ENCODE results near the gene MMAB.

DNA sequence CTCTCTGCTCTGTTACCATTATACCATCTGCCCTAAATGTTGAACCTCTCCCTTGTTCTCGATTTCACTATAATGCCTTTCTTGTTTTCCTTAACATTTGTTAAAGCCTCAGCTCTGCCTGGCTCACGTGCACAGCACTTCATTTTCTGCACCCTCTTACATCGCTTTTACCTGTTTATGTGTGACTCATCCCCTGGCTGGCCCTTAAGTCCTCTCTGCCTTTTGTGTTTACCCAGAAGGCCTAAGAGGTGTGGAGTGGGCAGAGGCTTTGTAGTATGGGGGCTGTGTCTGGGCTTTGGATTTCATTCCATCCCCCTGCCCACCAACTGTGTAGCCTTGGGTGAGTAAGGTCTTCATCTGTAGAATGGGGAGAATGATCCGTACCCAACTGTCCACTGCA lies 59.3 kb downstream of the MMAB start:
- TF ChIP-seq, protein P1, sequence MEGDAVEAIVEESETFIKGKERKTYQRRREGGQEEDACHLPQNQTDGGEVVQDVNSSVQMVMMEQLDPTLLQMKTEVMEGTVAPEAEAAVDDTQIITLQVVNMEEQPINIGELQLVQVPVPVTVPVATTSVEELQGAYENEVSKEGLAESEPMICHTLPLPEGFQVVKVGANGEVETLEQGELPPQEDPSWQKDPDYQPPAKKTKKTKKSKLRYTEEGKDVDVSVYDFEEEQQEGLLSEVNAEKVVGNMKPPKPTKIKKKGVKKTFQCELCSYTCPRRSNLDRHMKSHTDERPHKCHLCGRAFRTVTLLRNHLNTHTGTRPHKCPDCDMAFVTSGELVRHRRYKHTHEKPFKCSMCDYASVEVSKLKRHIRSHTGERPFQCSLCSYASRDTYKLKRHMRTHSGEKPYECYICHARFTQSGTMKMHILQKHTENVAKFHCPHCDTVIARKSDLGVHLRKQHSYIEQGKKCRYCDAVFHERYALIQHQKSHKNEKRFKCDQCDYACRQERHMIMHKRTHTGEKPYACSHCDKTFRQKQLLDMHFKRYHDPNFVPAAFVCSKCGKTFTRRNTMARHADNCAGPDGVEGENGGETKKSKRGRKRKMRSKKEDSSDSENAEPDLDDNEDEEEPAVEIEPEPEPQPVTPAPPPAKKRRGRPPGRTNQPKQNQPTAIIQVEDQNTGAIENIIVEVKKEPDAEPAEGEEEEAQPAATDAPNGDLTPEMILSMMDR (IDR thresholded peaks at IDR 0.05): no peak
- TF ChIP-seq NFE2L2 (conservative IDR thresholded peaks at IDR 0.05; ENCODE audit: low read length): no peak
- TF ChIP-seq RCOR1 (IDR thresholded peaks at IDR 0.05; ENCODE audit: low read depth, low read length): no peak
- TF ChIP-seq, protein P2, sequence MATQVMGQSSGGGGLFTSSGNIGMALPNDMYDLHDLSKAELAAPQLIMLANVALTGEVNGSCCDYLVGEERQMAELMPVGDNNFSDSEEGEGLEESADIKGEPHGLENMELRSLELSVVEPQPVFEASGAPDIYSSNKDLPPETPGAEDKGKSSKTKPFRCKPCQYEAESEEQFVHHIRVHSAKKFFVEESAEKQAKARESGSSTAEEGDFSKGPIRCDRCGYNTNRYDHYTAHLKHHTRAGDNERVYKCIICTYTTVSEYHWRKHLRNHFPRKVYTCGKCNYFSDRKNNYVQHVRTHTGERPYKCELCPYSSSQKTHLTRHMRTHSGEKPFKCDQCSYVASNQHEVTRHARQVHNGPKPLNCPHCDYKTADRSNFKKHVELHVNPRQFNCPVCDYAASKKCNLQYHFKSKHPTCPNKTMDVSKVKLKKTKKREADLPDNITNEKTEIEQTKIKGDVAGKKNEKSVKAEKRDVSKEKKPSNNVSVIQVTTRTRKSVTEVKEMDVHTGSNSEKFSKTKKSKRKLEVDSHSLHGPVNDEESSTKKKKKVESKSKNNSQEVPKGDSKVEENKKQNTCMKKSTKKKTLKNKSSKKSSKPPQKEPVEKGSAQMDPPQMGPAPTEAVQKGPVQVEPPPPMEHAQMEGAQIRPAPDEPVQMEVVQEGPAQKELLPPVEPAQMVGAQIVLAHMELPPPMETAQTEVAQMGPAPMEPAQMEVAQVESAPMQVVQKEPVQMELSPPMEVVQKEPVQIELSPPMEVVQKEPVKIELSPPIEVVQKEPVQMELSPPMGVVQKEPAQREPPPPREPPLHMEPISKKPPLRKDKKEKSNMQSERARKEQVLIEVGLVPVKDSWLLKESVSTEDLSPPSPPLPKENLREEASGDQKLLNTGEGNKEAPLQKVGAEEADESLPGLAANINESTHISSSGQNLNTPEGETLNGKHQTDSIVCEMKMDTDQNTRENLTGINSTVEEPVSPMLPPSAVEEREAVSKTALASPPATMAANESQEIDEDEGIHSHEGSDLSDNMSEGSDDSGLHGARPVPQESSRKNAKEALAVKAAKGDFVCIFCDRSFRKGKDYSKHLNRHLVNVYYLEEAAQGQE (IDR thresholded peaks at IDR 0.05): no peak
- no peak for TF ChIP-seq POLR2A (IDR thresholded peaks at IDR 0.05; ENCODE audit: low read length)
- TF ChIP-seq BHLHE40 (IDR thresholded peaks at IDR 0.05; ENCODE audit: low read depth, low read length): no peak
- no peak for TF ChIP-seq NR3C1 (IDR thresholded peaks at IDR 0.05)
- no peak for TF ChIP-seq KDM1A (IDR thresholded peaks at IDR 0.05; ENCODE audit: low read depth)
- no peak for TF ChIP-seq ESRRA (IDR thresholded peaks at IDR 0.05; ENCODE audit: borderline replicate concordance, low read length)
